Measurements from ENCODE around the gene LIPC. TPM values are rescaled to one million over a fixed set of nuclear protein-coding genes. Genes with fewer than 3 reads are reported as not detected.

LIPC gene
- polyA plus RNA-seq, 3 donors, result 0.37 TPM; not detected in 2

- H3K36me3 Mint-ChIP-seq, result no peaks in the 10 kb centered on the region
- peaks cover 19% of the 10 kb centered on the region for H3K4me1 Mint-ChIP-seq
These were observed 17.1 kb downstream of the LIPC start for GRCh38 chr15:58448906-58449305.

GRCh38 chr15:58451826-58452225 is 20.0 kb downstream of the LIPC start:
- Mint-ChIP-seq H3K36me3 (no peaks in the 10 kb centered on the region), H3K27ac (no peak overlapping the region), H3K4me1 (peaks cover 14% of the 10 kb centered on the region), H3K9me3 (peaks cover 0 to 2% (median 0%) of the 10 kb centered on the region in 7 donors), H3K4me3 (no peak overlapping the region), H3K27me3 (ENCODE audit: low read depth in 3 of 3) (no peaks in the 10 kb centered on the region)
- Histone ChIP-seq H3K79me2 (ENCODE audit: insufficient read depth, low read length) (no peaks in the 10 kb centered on the region), H3K9ac (ENCODE audit: insufficient read depth, low read length, poor library complexity, severe bottlenecking) (no peak overlapping the region), H3K9me3 (replicated peaks in 1 of 2; ENCODE audit: control insufficient read depth in 1 of 2, insufficient read depth in 1 of 2, low read length in 2 of 2) (no peaks in the 10 kb centered on the region), H3K36me3 (replicated peaks in 1 of 2; ENCODE audit: control insufficient read depth in 1 of 2, insufficient read depth in 2 of 2, low read length in 2 of 2) (no peaks in the 10 kb centered on the region), H3K4me3 (replicated peaks in 1 of 3; ENCODE audit: low read depth in 2 of 3, low read length in 3 of 3) (no peak overlapping the region), H3K27me3 (ENCODE audit: control insufficient read depth in 2 of 2, insufficient read depth in 2 of 2, low read length in 2 of 2) (no peaks in the 10 kb centered on the region), H4K20me1 (ENCODE audit: insufficient read depth, low read length) (no peaks in the 10 kb centered on the region), H3K27ac (ENCODE audit: low read depth in 1 of 2, low read length in 2 of 2) (no peak overlapping the region), H3K4me2 (replicated peaks; ENCODE audit: extremely low read depth, low read length, poor library complexity, severe bottlenecking) (no peak overlapping the region), H2AFZ (ENCODE audit: insufficient read depth, low read depth, low read length, poor library complexity, severe bottlenecking) (no peak overlapping the region), H3K4me1 (ENCODE audit: control insufficient read depth in 1 of 2, insufficient read depth in 2 of 2, low read length in 2 of 2) (peaks cover 14 to 15% of the 10 kb centered on the region in 2 donors)
- no peak for TF ChIP-seq CTCF (IDR thresholded peaks at IDR 0.05)
- DNase-seq, result no peak
- intact Hi-C loops (cut with micrococcal nuclease), result no loop called here
- WGBS (ENCODE audit: insufficient coverage), result 90% methylated on average over 2 of the region's 6 CpGs

More at GRCh38 chr15:58448906-58449305, 17.1 kb downstream of the LIPC start:
- WGBS (ENCODE audit: insufficient coverage), result 81% methylated on average over 7 of the region's 10 CpGs
- Histone ChIP-seq H3K9me3 (replicated peaks in 1 of 2; ENCODE audit: control insufficient read depth in 1 of 2, insufficient read depth in 1 of 2, low read length in 2 of 2) (no peaks in the 10 kb centered on the region), H3K27ac (ENCODE audit: low read depth in 1 of 2, low read length in 2 of 2) (no peak overlapping the region), H3K79me2 (ENCODE audit: insufficient read depth, low read length) (no peaks in the 10 kb centered on the region), H3K9ac (ENCODE audit: insufficient read depth, low read length, poor library complexity, severe bottlenecking) (no peak overlapping the region), H4K20me1 (ENCODE audit: insufficient read depth, low read length) (no peaks in the 10 kb centered on the region), H3K4me1 (ENCODE audit: control insufficient read depth in 1 of 2, insufficient read depth in 2 of 2, low read length in 2 of 2) (peaks cover 18 to 20% of the 10 kb centered on the region in 2 donors), H3K4me2 (replicated peaks; ENCODE audit: extremely low read depth, low read length, poor library complexity, severe bottlenecking) (no peak overlapping the region), H3K36me3 (replicated peaks in 1 of 2; ENCODE audit: control insufficient read depth in 1 of 2, insufficient read depth in 2 of 2, low read length in 2 of 2) (no peaks in the 10 kb centered on the region), H3K4me3 (replicated peaks in 1 of 3; ENCODE audit: low read depth in 2 of 3, low read length in 3 of 3) (no peak overlapping the region), H2AFZ (ENCODE audit: insufficient read depth, low read depth, low read length, poor library complexity, severe bottlenecking) (no peak overlapping the region), H3K27me3 (ENCODE audit: control insufficient read depth in 2 of 2, insufficient read depth in 2 of 2, low read length in 2 of 2) (no peaks in the 10 kb centered on the region)
- H3K9me3 Mint-ChIP-seq, result peaks cover 0 to 2% (median 0%) of the 10 kb centered on the region in 7 donors
- intact Hi-C loops (cut with micrococcal nuclease), result no loop called here
- H3K4me3 Mint-ChIP-seq, result no peak overlapping the region
- DNase-seq, result no peak
- no peak for TF ChIP-seq CTCF (IDR thresholded peaks at IDR 0.05)
- peaks cover 0 to 4% (median 0%) of the 10 kb centered on the region in 3 donors for H3K27me3 Mint-ChIP-seq (ENCODE audit: low read depth in 3 of 3)
- H3K27ac Mint-ChIP-seq, result no peak overlapping the region

All from CD14-positive monocyte (primary cell).